GM18505 (cell line): ENCODE data around the gene ZNF236.

ENCODE experiments used
- ATAC-seq: cut with Tn5 transposase; IDR thresholded peaks from one replicate; pipeline ENCODE4 v1.9.1; 2021; ENCODE audit not compliant: unreplicated experiment
- POLR2A ChIP-seq: IDR thresholded peaks from 4 replicates; pipeline ENCODE4 v1.6.1; 2011; ENCODE audit warnings: borderline replicate concordance; ENCODE audit not compliant: insufficient read depth, insufficient read length; ENCODE audit errors: extremely low read depth

ZNF236 gene

GRCh38 chr18:76993573-76993972, 171.2 kb downstream of the ZNF236 start:
- TF ChIP-seq POLR2A = no peak
- ATAC-seq = no peak

GRCh38 chr18:76994086-76994654, 171.8 kb downstream of the ZNF236 start:
- no peak for ATAC-seq
- TF ChIP-seq POLR2A = no peak

GRCh38 chr18:76995896-76996295, 173.5 kb downstream of the ZNF236 start:
- no peak for ATAC-seq
- no peak for TF ChIP-seq POLR2A

- ATAC-seq = no peak
- no peak for TF ChIP-seq POLR2A
Observed at GRCh38 chr18:76996429-76996828, 174.1 kb downstream of the ZNF236 start.

GRCh38 chr18:76997951-76998808, 175.8 kb downstream of the ZNF236 start:
- no peak for TF ChIP-seq POLR2A
- ATAC-seq = no peak

GRCh38 chr18:76999077-76999476, 176.7 kb downstream of the ZNF236 start:
- ATAC-seq = no peak
- TF ChIP-seq POLR2A = no peak

GRCh38 chr18:77000527-77000926, 178.2 kb downstream of the ZNF236 start:
- ATAC-seq = no peak
- TF ChIP-seq POLR2A = no peak

GRCh38 chr18:77001041-77001440, 178.7 kb downstream of the ZNF236 start:
- ATAC-seq = no peak
- no peak for TF ChIP-seq POLR2A

GRCh38 chr18:77001979-77002378, 179.6 kb downstream of the ZNF236 start:
- no peak for TF ChIP-seq POLR2A
- ATAC-seq = no peak

GRCh38 chr18:77002496-77002895, 180.1 kb downstream of the ZNF236 start:
- no peak for ATAC-seq
- no peak for TF ChIP-seq POLR2A

- no peak for TF ChIP-seq POLR2A
- ATAC-seq = no peak
Observed at GRCh38 chr18:77003316-77003715, 181.0 kb downstream of the ZNF236 start.

GRCh38 chr18:77004555-77005380, 182.4 kb downstream of the ZNF236 start:
- no peak for ATAC-seq
- no peak for TF ChIP-seq POLR2A

GRCh38 chr18:77005651-77006195, 183.4 kb downstream of the ZNF236 start:
- TF ChIP-seq POLR2A = no peak
- ATAC-seq = no peak
